ENCODE results near the gene FILIP1.

DNA sequence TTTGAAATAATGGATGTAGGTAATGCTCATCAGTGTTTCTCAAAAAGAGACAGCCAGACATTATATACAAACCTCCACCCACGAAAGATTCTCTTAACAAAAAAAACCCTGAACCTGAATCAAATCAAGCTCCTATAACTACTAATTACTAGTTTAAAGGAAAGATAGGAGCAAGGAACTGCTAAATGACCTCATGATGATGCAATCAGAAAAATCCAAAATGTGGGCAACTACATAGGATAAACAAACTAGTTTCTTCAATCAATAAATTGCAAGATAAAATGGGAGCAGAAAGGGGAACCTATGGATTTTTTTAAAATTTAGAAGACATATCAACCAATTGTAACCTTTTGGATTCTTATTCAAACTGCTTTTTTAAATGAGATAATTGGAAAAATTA, 165.8 kb downstream of the FILIP1 start:
- TF ChIP-seq GATA2 (IDR thresholded peaks at IDR 0.05; ENCODE audit: low read depth, low read length) (no peak), GATA3 (IDR thresholded peaks at IDR 0.05; ENCODE audit: low read depth, low read length) (no peak)
